ENCODE data around the gene UNC79. TPM values are rescaled to one million over a fixed set of nuclear protein-coding genes. Genes with fewer than 3 reads are reported as not detected.

The UNC79 gene
- total RNA-seq, 2 donors from 2014 or later, result 0.78 to 3.3 TPM

DNA sequence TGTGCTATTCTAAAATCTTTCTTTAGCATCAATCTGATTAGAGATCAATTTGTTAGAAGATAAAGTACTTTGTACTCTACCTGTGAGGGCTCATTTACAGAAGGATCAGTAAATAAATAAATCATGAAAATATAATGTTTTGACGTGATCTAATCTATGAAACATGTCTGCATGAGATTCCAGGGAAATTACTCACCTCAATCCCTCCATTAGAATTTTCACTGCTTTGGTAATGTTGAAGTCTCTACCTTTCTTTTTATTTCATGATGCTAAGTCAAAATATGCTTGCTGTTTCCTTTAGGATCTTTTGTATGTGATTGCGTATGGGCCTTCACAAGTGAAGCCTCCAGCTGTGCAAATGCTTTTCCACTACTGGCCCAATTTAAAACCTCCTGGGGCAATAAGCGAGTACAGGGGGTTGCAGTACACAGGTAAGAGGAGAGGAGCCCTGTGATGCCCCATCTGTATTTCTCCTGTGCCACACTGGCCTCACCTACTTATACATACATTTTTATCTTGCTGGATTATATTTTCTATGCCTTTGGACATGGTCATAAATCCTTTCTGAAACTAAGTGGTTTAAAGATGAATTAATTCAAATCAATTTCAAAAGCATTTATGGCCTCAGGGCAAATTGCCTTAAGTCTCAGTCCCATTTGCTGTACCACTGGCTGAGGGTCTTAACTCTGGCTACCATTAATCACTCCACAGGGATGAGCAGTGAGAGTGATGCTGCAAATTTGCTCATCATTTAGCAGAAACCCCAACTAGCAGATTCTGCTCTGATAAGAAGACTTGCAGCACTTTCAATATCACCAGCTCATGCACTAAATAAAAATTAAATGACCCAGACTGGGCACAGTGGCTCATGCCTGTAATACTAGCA lies 66.4 kb downstream of the UNC79 start:
- Histone ChIP-seq H3K4me3 (no peak overlapping the region), H3K9me3 (no peaks in the 10 kb centered on the region), H3K27ac (no peak overlapping the region), H3K27me3 (no peaks in the 10 kb centered on the region), H3K4me1 (no peaks in the 10 kb centered on the region), H3K36me3 (replicated peaks in 1 of 2; ENCODE audit: insufficient read depth in 1 of 2, low read depth in 2 of 2) (no peaks in the 10 kb centered on the region)
- intact Hi-C loops (cut with DNase I), result no loop called here
- DNase-seq (no peak), ATAC-seq (no peak)
- WGBS, 2 donors, result 83 to 86% methylated on average over 3 of the region's 3 CpGs
- TF ChIP-seq, protein P1, sequence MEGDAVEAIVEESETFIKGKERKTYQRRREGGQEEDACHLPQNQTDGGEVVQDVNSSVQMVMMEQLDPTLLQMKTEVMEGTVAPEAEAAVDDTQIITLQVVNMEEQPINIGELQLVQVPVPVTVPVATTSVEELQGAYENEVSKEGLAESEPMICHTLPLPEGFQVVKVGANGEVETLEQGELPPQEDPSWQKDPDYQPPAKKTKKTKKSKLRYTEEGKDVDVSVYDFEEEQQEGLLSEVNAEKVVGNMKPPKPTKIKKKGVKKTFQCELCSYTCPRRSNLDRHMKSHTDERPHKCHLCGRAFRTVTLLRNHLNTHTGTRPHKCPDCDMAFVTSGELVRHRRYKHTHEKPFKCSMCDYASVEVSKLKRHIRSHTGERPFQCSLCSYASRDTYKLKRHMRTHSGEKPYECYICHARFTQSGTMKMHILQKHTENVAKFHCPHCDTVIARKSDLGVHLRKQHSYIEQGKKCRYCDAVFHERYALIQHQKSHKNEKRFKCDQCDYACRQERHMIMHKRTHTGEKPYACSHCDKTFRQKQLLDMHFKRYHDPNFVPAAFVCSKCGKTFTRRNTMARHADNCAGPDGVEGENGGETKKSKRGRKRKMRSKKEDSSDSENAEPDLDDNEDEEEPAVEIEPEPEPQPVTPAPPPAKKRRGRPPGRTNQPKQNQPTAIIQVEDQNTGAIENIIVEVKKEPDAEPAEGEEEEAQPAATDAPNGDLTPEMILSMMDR (IDR thresholded peaks at IDR 0.05), result no peak
- TF ChIP-seq POLR2A (IDR thresholded peaks at IDR 0.05), result no peak

DNA sequence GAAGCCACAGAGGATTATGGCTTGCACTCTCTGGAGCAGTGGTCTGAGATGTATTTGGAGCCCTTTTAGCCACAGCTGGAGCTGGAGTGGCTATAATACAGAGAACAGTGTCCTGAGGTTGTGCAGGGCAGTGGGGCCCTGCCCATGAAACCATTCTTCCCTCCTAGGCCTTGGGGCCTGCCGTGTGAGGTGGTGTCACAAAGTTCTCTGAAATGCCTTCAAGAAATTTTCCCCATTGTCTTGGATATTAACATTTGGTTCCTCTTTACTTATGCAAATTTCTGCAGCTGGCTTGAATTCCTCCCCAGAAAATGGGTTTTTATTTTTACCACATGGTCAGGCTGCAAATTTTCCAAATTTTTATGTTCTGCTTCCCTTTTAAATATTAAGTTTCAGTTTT lies 79.3 kb downstream of the UNC79 start:
- Histone ChIP-seq H3K36me3 (replicated peaks in 1 of 2; ENCODE audit: insufficient read depth in 1 of 2, low read depth in 2 of 2) (no peaks in the 10 kb centered on the region), H3K9me3 (no peaks in the 10 kb centered on the region), H3K27ac (no peak overlapping the region), H3K4me1 (no peaks in the 10 kb centered on the region), H3K27me3 (no peaks in the 10 kb centered on the region), H3K4me3 (no peak overlapping the region)
- no peak for TF ChIP-seq POLR2A (IDR thresholded peaks at IDR 0.05)
- TF ChIP-seq, protein P1 (IDR thresholded peaks at IDR 0.05), result no peak
- 95 to 100% methylated on average over 1 of the region's 1 CpG for WGBS, 2 donors
- DNase-seq (no peak), ATAC-seq (no peak)
- intact Hi-C loops (cut with DNase I), result no loop called here

DNA sequence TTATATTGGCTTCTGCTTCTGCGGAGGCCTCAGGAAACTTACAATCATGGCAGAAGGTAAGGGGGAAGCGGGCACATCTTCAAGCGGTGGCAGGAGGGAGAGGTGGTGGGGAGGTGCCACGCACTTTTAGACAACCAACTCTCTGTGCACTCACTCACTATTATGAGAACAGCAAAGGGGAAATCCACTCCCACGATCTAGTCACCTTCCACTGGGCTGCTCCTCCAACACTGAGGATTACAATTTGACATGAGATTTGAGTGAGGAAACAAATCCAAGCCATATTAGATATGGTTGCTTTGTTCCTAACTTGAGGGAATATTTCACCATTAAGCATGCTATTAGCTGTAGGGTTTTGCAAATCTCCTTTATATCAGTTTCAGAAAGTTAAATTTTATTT lies 80.3 kb downstream of the UNC79 start:
- Histone ChIP-seq H3K27me3 (no peaks in the 10 kb centered on the region), H3K4me3 (no peak overlapping the region), H3K36me3 (replicated peaks in 1 of 2; ENCODE audit: insufficient read depth in 1 of 2, low read depth in 2 of 2) (no peaks in the 10 kb centered on the region), H3K9me3 (no peaks in the 10 kb centered on the region), H3K4me1 (no peaks in the 10 kb centered on the region), H3K27ac (no peak overlapping the region)
- no peak for ATAC-seq
- intact Hi-C loops (cut with DNase I), result no loop called here
- WGBS, 2 donors, result 92 to 95% methylated on average over 5 of the region's 5 CpGs
- no peak for DNase-seq
- TF ChIP-seq, protein P1 (IDR thresholded peaks at IDR 0.05), result no peak
- no peak for TF ChIP-seq POLR2A (IDR thresholded peaks at IDR 0.05)

DNA sequence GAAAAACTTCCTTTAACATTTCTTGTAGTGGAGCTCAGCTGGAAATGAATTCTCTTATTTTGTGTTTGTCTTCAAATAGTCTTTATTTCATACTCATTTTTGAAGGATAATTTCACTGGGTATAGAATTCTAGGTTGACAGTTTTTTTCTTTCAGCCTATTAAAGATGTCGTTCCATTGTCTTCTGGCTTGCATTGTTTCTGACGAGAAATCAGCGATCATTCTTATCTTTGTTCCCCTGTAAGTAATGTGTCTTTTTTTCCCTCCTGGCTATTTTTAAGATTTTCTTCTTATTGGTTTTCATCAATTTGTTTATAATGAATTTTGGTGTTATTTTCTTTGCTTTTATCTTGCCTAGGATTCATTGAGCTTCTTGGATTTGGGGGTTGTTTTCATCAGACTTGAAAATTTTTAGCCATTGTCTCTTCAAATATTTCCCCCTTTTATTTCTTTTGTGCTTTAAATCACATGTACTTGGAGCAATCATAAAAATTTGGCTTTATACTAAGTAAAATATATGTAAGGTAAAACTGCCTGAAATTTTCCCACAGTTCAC lies 89.4 kb downstream of the UNC79 start:
- Histone ChIP-seq H3K4me1 (no peaks in the 10 kb centered on the region), H3K36me3 (replicated peaks in 1 of 2; ENCODE audit: insufficient read depth in 1 of 2, low read depth in 2 of 2) (no peaks in the 10 kb centered on the region), H3K27ac (no peak overlapping the region), H3K4me3 (no peak overlapping the region), H3K27me3 (no peaks in the 10 kb centered on the region), H3K9me3 (peaks cover 0 to 12% (median 0%) of the 10 kb centered on the region in 3 donors)
- DNase-seq (no peak), ATAC-seq (no peak)
- TF ChIP-seq, protein P1 (IDR thresholded peaks at IDR 0.05), result no peak
- no peak for TF ChIP-seq POLR2A (IDR thresholded peaks at IDR 0.05)
- 93 to 97% methylated on average over 3 of the region's 3 CpGs for WGBS, 2 donors
- intact Hi-C loops (cut with DNase I), result no loop called here
